KBM-7 (cell line): ENCODE measurements around the gene ID4.

Source experiments
- DNase-seq: peaks from one replicate; pipeline ENCODE4 v3.0.0-alpha.2; 2015
- in situ Hi-C: fragments of 300-500 bp; cut with MboI; formaldehyde crosslinking; loops from 2 replicates; pipeline ENCODE4 v1.14.3; 2020; ENCODE audit warnings: low sequenced_read_pairs, low pct_unique_long_range_greater_than_20kb, mixed read lengths

ID4 gene

GRCh38 chr6:19836799-19837510 is at the start of gene ID4:
TSS of gene ID4 (plus strand) at chr6:19837370. CDS start at chr6:19837755, 385 bp downstream.
- in situ Hi-C loops = no loop called here

GRCh38 chr6:19788686-19789085 is 48.5 kb upstream of the ID4 start:
- no peak for DNase-seq
- in situ Hi-C loops = no loop called here

More at GRCh38 chr6:19836799-19837510, at the start of gene ID4:
- DNase-seq = no peak

- peak; percentile 18 for DNase-seq
- in situ Hi-C loops = no loop called here
Measured at GRCh38 chr6:19789100-19789803, 47.9 kb upstream of the ID4 start.

- in situ Hi-C loops = no loop called here
- DNase-seq = no peak
Measured at GRCh38 chr6:19791267-19791666, 45.9 kb upstream of the ID4 start.

GRCh38 chr6:19795211-19795610 is 42.0 kb upstream of the ID4 start:
- DNase-seq = no peak
- in situ Hi-C loops = no loop called here

- in situ Hi-C loops = no loop called here
- no peak for DNase-seq
Measured at GRCh38 chr6:19796452-19796851, 40.7 kb upstream of the ID4 start.

- no peak for DNase-seq
- in situ Hi-C loops = no loop called here
Measured at GRCh38 chr6:19798362-19798761, 38.8 kb upstream of the ID4 start.

- no peak for DNase-seq
- in situ Hi-C loops = no loop called here
Measured at GRCh38 chr6:19802656-19803055, 34.5 kb upstream of the ID4 start.

- DNase-seq = no peak
- in situ Hi-C loops = no loop called here
Measured at GRCh38 chr6:19803331-19804204, 33.6 kb upstream of the ID4 start.

GRCh38 chr6:19804205-19805128 is 32.7 kb upstream of the ID4 start:
- in situ Hi-C loops = no loop called here
- peak; percentile 95 for DNase-seq

GRCh38 chr6:19805129-19805481 is 32.1 kb upstream of the ID4 start:
- in situ Hi-C loops = no loop called here
- DNase-seq = no peak

- DNase-seq = no peak
- in situ Hi-C loops = no loop called here
Measured at GRCh38 chr6:19806971-19807396, 30.2 kb upstream of the ID4 start.

- in situ Hi-C loops = no loop called here
- DNase-seq = no peak
Measured at GRCh38 chr6:19811397-19812079, 25.6 kb upstream of the ID4 start.

- in situ Hi-C loops = no loop called here
- DNase-seq = no peak
Measured at GRCh38 chr6:19812512-19813119, 24.6 kb upstream of the ID4 start.

GRCh38 chr6:19818805-19819204 is 18.4 kb upstream of the ID4 start:
- DNase-seq = no peak
- in situ Hi-C loops = no loop called here

GRCh38 chr6:19824058-19824807 is 12.9 kb upstream of the ID4 start:
- DNase-seq = no peak
- in situ Hi-C loops = no loop called here

- no peak for DNase-seq
- in situ Hi-C loops = no loop called here
Measured at GRCh38 chr6:19827247-19827646, 9.9 kb upstream of the ID4 start.
